GM10847 (cell line): ENCODE measurements around the gene PDE10A.

ENCODE experiments used
- POLR2A ChIP-seq: IDR thresholded peaks from 2 replicates; pipeline ENCODE4 v1.6.1; 2011; ENCODE audit not compliant: insufficient read length; ENCODE audit errors: extremely low read depth

Gene PDE10A

DNA sequence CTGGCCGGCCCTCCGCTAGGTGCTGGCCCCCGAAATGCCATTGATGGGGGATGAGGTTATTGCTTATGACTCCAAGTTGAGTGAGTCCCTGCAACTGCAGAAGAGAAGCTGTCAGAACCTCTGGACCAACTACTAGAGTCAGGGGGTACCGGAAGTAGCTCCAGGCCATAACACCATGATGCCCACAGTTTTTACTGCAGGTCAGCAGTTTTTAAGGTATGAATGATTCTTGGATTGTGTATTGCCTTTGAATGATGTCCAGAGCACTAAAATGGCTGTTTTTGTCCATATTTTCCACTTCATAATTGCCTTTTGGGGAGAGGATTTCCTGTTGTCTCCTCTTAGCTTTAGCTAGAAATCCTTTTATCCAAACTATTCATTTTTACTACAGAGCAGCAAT, 148.4 kb downstream of the PDE10A start:
- TF ChIP-seq POLR2A: no peak

DNA sequence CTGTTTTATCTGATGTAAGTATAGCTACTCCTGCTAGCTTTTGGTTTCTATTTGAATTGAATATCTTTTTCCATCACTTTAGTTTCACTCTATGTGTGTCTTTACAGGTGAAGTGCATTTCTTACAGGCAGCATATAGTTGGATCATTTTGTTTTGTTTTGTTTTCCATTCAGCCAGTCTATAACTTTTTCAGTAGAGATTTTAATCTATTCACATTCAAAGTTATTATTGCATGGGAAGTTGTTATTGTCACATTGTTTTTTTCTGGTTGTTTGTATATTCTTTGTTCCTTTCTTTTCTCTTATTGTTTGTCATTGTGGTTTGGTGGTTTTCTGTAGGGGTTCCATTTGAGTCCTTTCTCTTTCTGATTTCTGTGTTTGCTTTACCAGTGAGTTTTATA, 151.2 kb downstream of the PDE10A start:
- no peak for TF ChIP-seq POLR2A

DNA sequence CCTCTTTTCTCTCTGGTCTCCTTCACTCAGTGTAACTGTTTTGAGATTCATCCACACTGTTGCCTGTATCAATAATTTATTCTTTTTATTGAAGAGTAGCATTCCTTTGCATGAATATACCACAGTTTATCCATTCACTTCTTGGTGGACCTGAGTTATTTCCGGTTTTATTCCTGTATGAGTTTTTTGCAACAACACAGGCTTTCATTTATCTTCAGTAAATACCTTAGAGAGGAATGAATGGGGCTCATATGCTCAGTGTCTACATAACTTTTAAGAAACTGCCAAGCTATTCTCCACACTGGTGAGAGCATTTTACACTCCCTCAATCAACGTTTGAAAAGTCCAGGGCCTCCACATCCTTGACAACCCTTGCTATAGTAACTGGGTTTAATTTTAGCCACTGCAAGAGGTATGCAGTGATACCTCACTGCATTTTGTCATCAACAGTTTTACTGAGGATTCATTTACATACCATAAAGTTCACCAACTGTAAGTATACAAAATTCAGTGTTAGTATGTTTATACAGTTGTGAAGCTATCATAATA, 154.6 kb downstream of the PDE10A start:
- no peak for TF ChIP-seq POLR2A

DNA sequence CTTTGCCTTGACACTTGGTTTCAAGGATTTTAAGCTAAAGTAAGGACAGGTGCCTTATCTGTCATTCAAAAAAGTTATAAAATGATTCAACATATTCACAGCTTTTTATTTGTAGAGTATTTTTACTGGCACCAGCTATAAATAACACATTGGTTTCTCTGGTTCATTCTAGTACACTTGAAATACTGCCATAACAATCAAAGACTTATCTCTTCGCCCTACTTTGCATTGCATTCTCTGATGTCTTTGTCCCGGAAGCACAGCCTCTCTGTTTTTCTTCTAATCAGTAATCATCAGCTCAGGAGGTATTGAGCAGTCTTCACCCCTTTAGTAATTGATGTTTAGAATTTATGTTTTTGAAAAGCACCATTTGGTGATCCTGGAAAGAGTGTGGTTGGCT, 156.4 kb downstream of the PDE10A start:
- no peak for TF ChIP-seq POLR2A

DNA sequence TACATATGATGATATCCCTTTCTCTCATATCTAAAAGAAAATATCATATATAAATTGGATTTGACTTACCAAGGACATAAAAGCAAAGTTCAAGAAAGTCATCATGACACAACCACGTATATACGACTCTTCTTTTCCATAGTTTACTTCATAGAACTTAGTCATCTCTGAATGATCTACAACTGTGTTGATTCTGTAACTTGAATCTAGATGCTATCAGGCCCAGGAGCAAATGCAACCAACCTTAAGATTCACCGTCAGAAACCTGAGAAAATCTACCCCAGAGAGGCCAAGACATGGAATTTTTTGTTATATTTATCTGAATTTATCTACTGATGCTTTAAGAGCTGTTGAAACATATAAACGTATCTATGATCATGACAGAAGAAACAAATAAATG, 165.6 kb downstream of the PDE10A start:
- no peak for TF ChIP-seq POLR2A

DNA sequence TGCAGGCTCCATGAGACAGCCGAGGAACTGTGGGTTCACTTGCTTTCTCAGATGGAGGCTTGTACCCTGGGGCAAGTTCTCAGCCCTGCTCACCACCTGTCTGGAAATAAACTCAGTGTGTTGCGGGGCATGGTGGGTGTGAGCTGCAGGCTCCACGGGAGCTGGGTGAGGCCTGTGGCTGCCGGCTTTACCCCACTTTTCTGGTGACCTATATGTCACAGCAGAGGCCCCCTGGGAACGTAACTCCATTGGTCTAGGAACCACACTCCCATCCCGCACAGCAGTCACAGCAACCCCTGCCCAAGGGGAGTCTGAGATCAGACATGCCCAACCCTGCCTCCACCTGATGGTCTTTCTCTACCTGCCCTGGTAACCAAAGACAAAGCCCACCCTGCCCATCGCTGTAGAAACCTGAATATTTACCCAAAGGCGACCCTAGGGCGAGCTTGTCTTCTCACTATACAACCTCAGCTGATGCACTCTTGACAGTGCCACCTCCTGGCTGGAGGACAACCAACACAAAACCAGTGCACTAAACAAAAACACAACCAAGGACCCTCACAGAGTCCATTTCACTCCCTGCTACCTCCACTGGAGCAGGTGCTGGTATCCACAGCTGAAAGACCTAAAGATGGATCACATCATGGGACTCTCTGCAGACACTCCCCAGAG, 174.3 kb downstream of the PDE10A start:
- TF ChIP-seq POLR2A: no peak

DNA sequence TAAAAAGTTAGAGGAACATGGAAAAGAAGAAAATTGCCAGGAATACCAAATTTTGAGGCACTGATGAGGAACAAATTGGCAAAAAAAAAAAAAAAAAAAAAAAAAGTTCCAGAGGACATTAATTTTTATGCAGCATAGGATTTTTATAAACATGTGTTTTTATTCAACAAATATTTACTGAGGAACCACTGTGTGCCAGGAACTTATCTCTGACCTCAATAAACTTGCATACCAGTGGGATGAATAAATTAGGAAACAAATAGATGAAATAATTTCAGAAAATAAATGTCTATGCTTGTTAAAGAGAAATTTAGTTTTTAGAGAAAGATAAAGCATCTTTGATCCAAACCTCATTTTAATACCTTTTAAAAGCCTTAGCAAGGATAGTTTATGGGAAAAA, 175.1 kb downstream of the PDE10A start:
- no peak for TF ChIP-seq POLR2A

DNA sequence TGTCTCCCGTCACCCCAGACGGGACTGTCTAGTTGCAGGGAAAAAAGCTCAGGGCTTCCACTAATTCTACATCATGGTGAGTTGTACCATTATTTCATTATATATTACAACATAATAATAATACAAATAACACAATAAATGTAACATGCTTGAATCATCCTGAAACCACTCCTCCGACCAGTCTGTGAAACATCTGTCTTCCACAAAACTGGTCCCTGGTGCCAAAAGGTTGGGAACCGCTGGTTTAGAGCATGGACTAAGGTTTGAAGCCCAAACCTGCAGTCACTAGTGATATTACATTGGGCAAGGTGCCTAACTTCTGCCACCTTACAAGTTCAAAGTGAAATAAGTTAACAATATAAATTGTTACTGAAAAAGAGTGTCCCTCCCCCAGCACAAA, 175.7 kb downstream of the PDE10A start:
- no peak for TF ChIP-seq POLR2A

DNA sequence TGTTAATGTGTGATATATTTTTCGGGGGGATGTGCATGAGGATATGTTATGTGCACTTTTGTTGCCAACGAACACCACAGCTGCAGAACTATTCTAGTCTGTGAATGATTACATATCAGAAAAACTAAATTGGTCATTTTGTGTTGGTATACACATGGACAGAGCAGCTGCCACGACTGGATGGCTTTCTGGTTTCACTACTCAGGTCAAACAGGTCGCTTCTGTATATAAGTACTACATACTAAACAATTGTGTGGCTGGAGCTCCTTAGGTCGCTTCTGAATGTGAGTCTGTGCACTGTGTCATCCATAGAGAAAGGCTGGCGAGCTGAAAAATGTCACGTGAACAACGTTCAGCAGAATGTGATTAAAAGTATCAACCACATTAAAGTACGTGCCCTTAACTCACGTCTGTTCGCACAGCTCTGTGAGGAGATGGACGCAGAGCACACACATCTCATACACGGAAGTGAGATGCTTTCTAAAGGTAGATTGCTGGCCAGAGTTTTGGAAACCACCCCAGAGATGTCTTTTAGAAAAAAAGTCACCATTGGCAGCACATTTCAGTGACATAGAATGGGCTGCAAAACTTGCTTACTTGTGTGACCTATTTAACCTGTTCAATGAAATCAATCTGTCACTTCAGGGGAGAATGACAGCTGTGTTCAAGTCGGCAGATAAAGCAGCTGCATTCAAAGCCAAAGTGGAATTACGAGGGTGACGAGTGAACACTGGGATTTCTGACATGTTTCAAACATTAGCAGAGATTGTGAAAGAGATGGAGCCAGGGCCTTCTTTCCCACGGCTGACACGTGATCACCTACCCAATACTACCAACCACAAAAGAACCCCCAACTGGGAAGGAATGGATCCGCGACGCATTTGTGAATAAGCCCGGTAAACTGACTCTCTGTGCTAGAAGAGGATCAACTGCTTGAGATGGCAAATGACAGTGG, 176.6 kb downstream of the PDE10A start:
- TF ChIP-seq POLR2A: no peak

DNA sequence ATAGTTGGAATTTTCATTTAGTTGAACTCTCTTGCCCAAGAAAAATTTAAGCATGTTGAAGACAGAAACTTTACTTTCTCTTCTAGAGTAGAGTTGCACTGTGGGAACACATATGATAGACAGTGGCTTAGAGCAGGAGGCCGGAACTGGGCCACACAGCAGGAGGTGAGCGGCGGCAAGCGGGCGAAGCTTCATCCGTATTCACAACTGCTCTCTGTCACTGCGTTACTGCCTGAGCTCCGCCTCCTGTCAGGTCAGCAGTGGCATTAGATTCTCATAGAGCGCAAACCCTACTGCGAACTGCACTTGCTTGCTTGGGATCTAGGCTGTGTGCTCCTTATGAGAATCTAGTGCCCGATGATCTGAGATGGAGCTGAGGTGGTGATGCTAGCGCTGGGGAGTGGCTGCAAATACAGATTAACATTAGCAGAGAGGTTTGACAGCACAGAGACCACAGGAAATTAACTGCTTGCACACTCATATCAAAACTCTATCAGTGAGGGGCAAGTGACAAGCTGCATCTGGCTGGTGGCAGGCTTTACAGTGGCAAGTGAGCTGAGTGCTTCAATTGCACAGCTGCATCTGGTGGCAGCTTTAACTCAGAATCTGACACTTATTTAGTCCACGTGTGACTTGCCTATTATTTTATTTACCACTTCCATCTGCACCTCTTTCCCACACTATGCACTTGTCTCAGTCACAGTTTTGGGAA, 178.7 kb downstream of the PDE10A start:
- TF ChIP-seq POLR2A: no peak

DNA sequence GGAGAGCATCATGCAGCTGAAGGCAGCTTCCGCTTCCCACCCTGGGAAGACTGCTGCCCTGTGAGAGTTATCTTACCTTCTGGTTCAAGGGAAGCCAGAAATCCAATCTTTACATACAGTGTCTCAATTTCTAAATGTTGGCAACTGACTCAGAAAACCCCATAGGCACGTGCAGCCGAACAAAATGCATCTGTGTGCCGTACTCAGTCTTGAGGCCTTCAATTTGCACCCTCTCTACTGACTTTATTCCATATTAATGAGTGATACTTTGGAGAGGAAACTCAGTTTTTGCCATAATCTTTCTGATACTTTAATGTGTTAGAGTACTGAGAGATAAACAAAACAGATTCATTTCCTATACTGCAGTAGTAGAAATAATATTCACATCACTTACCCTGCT, 181.1 kb downstream of the PDE10A start:
- TF ChIP-seq POLR2A: no peak

DNA sequence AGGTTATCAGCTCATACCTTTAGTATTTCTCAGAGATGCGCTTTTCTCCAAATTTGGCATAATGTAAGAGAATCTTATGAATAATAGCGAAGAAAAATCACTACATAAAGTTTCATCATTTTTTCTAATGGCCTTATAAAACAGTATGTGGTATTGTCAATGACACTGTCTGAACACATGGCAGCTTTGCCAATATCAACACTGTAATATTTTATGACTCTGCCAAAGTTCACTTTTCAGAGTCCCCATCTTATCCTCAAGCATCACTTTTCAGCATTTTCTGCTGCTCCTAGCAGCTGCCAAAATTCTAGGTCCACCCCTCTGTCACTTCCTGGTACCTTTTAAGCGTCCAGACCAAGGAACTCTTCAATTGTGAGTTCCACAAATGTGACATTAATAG, 182.1 kb downstream of the PDE10A start:
- TF ChIP-seq POLR2A: no peak

DNA sequence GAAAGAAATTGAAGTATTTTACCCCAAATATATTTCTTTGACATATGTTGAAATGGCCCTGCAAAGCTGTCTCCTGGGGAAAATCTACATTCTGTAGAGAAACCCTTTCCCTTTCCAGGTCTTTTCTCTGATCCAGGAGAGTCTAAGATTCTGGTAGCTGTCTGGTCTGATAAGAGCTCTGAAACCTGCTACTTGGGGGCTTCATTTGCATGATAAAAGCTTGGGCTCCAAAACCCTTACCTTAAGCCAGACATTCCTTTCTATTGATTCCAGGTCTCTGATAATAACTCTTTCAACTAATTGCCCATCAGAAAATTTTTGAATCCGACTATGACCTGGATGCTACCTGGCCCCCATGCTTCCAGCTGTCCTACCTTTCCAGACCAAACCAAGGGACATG, 184.5 kb downstream of the PDE10A start:
- TF ChIP-seq POLR2A: no peak

DNA sequence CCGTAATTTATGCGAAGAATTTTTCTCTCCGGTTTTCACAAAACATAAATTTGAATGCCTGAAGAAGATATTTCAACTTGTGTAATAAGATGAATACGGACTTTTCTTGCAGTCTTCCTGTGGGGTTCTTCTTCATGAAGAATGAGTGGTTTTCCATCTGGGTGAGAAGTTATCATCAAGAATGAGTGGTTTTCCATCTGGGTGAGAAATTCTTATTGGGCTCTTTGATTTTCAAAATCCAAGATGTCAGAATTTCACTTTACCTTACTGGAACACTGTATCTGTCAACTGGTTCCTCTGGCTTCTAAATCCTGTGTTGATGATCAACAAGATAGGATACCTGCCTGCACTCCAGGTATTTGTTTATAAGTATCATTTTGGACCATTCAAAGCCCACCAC, 193.6 kb downstream of the PDE10A start:
- TF ChIP-seq POLR2A: no peak
